ENCODE results near the gene CD5L. TPM values are rescaled to one million over a fixed set of nuclear protein-coding genes. Genes with fewer than 3 reads are reported as not detected.

The CD5L gene
- total and polyA plus RNA-seq, 2 donors (not counting 1 experiment from before 2014, with no cell fraction given): 0.17 TPM; not detected in 1

- Mint-ChIP-seq H3K4me1 (peaks cover 52% of the 10 kb centered on the region), H3K4me3 (no peak overlapping the region), H3K9me3 (ENCODE audit: insufficient read depth) (peaks cover 2% of the 10 kb centered on the region), H3K27me3 (no peaks in the 10 kb centered on the region), H3K27ac (no peak overlapping the region)
- no peak overlapping the region for H3K4me3 ChIP-seq (ENCODE audit: control extremely low read depth in 1 of 5, extremely low read depth in 1 of 5, insufficient read depth in 1 of 5, low read depth in 2 of 5, low read length in 4 of 5)
- no peak overlapping the region for H3K4me2 ChIP-seq (replicated peaks; ENCODE audit: low read depth, low read length, poor library complexity, severe bottlenecking)
- ATAC-seq (ENCODE audit: low read depth): no peak
- intact Hi-C loops (cut with micrococcal nuclease): no loop called here
- DNase-seq: no peak
- H3K27ac ChIP-seq (ENCODE audit: low read length in 2 of 2): no peak overlapping the region
- no peaks in the 10 kb centered on the region for H3K9me3 ChIP-seq (ENCODE audit: control extremely low read depth in 1 of 3, control insufficient read depth in 2 of 3, insufficient read depth in 1 of 3, low read length in 2 of 3)
- H3K9ac ChIP-seq (ENCODE audit: low read length): no peak overlapping the region
- peak overlapping the region; percentile 32 for H2AFZ ChIP-seq (ENCODE audit: insufficient read depth, low read depth, low read length, poor library complexity, severe bottlenecking)
- ChIA-PET CTCF (interaction anchor here (1.6 to 1.8 kb wide), 2 partner anchors 12 to 24 kb away, joined by 4 to 5 read pairs; no protein-coding TSS in a partner anchor), POLR2A (no interaction called here)
- H4K20me1 ChIP-seq (ENCODE audit: control insufficient read depth, insufficient read depth, low read length, poor library complexity, severe bottlenecking): no peaks in the 10 kb centered on the region
- TF ChIP-seq EZH2 (IDR thresholded peaks at IDR 0.05; ENCODE audit: borderline replicate concordance, insufficient read depth, low read depth, low read length, poor library complexity, severe bottlenecking) (no peak), CTCF (IDR thresholded peaks at IDR 0.05) (no peak)
- H3K4me1 ChIP-seq (ENCODE audit: control insufficient read depth in 2 of 2, insufficient read depth in 2 of 2, low read length in 2 of 2): peaks cover 28 to 31% of the 10 kb centered on the region in 2 donors
- no peaks in the 10 kb centered on the region for H3K27me3 ChIP-seq (replicated peaks in 1 of 4; ENCODE audit: control extremely low read depth in 1 of 4, control insufficient read depth in 3 of 4, insufficient read depth in 4 of 4, low read length in 3 of 4)
- peaks cover 10% of the 10 kb centered on the region for H3K79me2 ChIP-seq (ENCODE audit: control insufficient read depth, insufficient read depth, low read length)
- no CpG with 5 or more reads among the region's 2 CpGs for WGBS (ENCODE audit: insufficient coverage)
- H3K36me3 ChIP-seq (replicated peaks in 1 of 2; ENCODE audit: control extremely low read depth in 1 of 2, control insufficient read depth in 1 of 2, extremely low read depth in 1 of 2, insufficient read depth in 2 of 2, low read length in 1 of 2): no peaks in the 10 kb centered on the region
These were observed 10.7 kb downstream of the CD5L start for GRCh38 chr1:157830887-157831286.

GRCh38 chr1:157829711-157830110 is 11.9 kb downstream of the CD5L start:
- no peaks in the 10 kb centered on the region for H4K20me1 ChIP-seq (ENCODE audit: control insufficient read depth, insufficient read depth, low read length, poor library complexity, severe bottlenecking)
- Mint-ChIP-seq H3K27me3 (no peaks in the 10 kb centered on the region), H3K4me1 (peaks cover 52% of the 10 kb centered on the region), H3K9me3 (ENCODE audit: insufficient read depth) (peaks cover 2% of the 10 kb centered on the region), H3K27ac (no peak overlapping the region), H3K4me3 (no peak overlapping the region)
- no peak overlapping the region for H3K27ac ChIP-seq (ENCODE audit: low read length in 2 of 2)
- H3K36me3 ChIP-seq (replicated peaks in 1 of 2; ENCODE audit: control extremely low read depth in 1 of 2, control insufficient read depth in 1 of 2, extremely low read depth in 1 of 2, insufficient read depth in 2 of 2, low read length in 1 of 2): no peaks in the 10 kb centered on the region
- TF ChIP-seq EZH2 (IDR thresholded peaks at IDR 0.05; ENCODE audit: borderline replicate concordance, insufficient read depth, low read depth, low read length, poor library complexity, severe bottlenecking) (no peak), CTCF (IDR thresholded peaks at IDR 0.05) (no peak)
- no peak overlapping the region for H3K4me3 ChIP-seq (ENCODE audit: control extremely low read depth in 1 of 5, extremely low read depth in 1 of 5, insufficient read depth in 1 of 5, low read depth in 2 of 5, low read length in 4 of 5)
- H3K4me1 ChIP-seq (ENCODE audit: control insufficient read depth in 2 of 2, insufficient read depth in 2 of 2, low read length in 2 of 2): peaks cover 28 to 31% of the 10 kb centered on the region in 2 donors
- no peaks in the 10 kb centered on the region for H3K27me3 ChIP-seq (replicated peaks in 1 of 4; ENCODE audit: control extremely low read depth in 1 of 4, control insufficient read depth in 3 of 4, insufficient read depth in 4 of 4, low read length in 3 of 4)
- ATAC-seq (ENCODE audit: low read depth) (no peak), DNase-seq (no peak)
- ChIA-PET POLR2A (interaction anchor here (0.9 to 1.7 kb wide), 2 partner anchors 9 to 10 kb away, joined by 3 to 4 read pairs; partner anchors contain the start of gene FCRL1), CTCF (interaction anchor here (1.1 to 2.2 kb wide), 9 partner anchors 9 to 250 kb away, joined by 3 to 6 read pairs (median 4); partner anchors contain the start of gene FCRL1)
- intact Hi-C loops (cut with micrococcal nuclease): loop anchor here (2.0 kb wide), 1 partner anchor 15 kb away; no protein-coding TSS in a partner anchor
- no peak overlapping the region for H2AFZ ChIP-seq (ENCODE audit: insufficient read depth, low read depth, low read length, poor library complexity, severe bottlenecking)
- H3K9me3 ChIP-seq (ENCODE audit: control extremely low read depth in 1 of 3, control insufficient read depth in 2 of 3, insufficient read depth in 1 of 3, low read length in 2 of 3): no peaks in the 10 kb centered on the region
- H3K9ac ChIP-seq (ENCODE audit: low read length): no peak overlapping the region
- peak overlapping the region; percentile 51 for H3K4me2 ChIP-seq (replicated peaks; ENCODE audit: low read depth, low read length, poor library complexity, severe bottlenecking)
- 50% methylated on average over 1 of the region's 3 CpGs for WGBS (ENCODE audit: insufficient coverage)
- H3K79me2 ChIP-seq (ENCODE audit: control insufficient read depth, insufficient read depth, low read length): peaks cover 13% of the 10 kb centered on the region

All from B cell (primary cell).